ENCODE data around the gene SYNGR1. TPM values are rescaled to one million over a fixed set of nuclear protein-coding genes. Genes with fewer than 3 reads are reported as not detected.
A peak's percentile ranks its signal among the peaks of the same experiment; 100 is the strongest.

The SYNGR1 gene
- total and polyA plus RNA-seq, 12 donors = 29.8 to 85.8 (median 41.6) TPM

GRCh38 chr22:39426380-39427043 lies 76.7 kb downstream of the SYNGR1 start:
- Histone ChIP-seq H3K27ac (no peak overlapping the region), H3K9me3 (no peaks in the 10 kb centered on the region), H3K36me3 (peaks cover 4 to 97% (median 55%) of the 10 kb centered on the region in 9 donors), H3K4me1 (peaks cover 6 to 22% (median 14%) of the 10 kb centered on the region in 9 donors), H3K27me3 (no peaks in the 10 kb centered on the region), H3K4me3 (no peak overlapping the region)
- ATAC-seq (no peak), DNase-seq (no peak)
- intact Hi-C loops (cut with DNase I) = no loop called here
- WGBS, 2 donors = 95 to 96% methylated on average over 20 of the region's 20 CpGs
- TF ChIP-seq, protein P1, sequence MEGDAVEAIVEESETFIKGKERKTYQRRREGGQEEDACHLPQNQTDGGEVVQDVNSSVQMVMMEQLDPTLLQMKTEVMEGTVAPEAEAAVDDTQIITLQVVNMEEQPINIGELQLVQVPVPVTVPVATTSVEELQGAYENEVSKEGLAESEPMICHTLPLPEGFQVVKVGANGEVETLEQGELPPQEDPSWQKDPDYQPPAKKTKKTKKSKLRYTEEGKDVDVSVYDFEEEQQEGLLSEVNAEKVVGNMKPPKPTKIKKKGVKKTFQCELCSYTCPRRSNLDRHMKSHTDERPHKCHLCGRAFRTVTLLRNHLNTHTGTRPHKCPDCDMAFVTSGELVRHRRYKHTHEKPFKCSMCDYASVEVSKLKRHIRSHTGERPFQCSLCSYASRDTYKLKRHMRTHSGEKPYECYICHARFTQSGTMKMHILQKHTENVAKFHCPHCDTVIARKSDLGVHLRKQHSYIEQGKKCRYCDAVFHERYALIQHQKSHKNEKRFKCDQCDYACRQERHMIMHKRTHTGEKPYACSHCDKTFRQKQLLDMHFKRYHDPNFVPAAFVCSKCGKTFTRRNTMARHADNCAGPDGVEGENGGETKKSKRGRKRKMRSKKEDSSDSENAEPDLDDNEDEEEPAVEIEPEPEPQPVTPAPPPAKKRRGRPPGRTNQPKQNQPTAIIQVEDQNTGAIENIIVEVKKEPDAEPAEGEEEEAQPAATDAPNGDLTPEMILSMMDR (IDR thresholded peaks at IDR 0.05) = no peak

- no peak for ATAC-seq
- DNase-seq = no peak
- H3K4me1 ChIP-seq = peaks cover 13 to 36% (median 27%) of the 10 kb centered on the region in 9 donors
Measured at GRCh38 chr22:39427751-39428596, 78.2 kb downstream of the SYNGR1 start.

GRCh38 chr22:39428597-39429071 lies 78.8 kb downstream of the SYNGR1 start:
- H3K4me1 ChIP-seq = peaks cover 13 to 36% (median 27%) of the 10 kb centered on the region in 9 donors
- 77 to 87% methylated on average over 10 of the region's 10 CpGs for WGBS, 2 donors
- TF ChIP-seq, protein P1 (IDR thresholded peaks at IDR 0.05) = no peak
- H3K27me3 ChIP-seq = no peaks in the 10 kb centered on the region
- intact Hi-C loops (cut with DNase I) = no loop called here
- ATAC-seq = no peak
- no peak overlapping the region for H3K27ac ChIP-seq
- no peaks in the 10 kb centered on the region for H3K9me3 ChIP-seq
- H3K4me3 ChIP-seq = no peak overlapping the region
- DNase-seq = no peak
- H3K36me3 ChIP-seq = peaks cover 4 to 88% (median 41%) of the 10 kb centered on the region in 9 donors

More at GRCh38 chr22:39427751-39428596, 78.2 kb downstream of the SYNGR1 start:
- TF ChIP-seq, protein P1 (IDR thresholded peaks at IDR 0.05) = no peak
- no peaks in the 10 kb centered on the region for H3K9me3 ChIP-seq
- intact Hi-C loops (cut with DNase I) = no loop called here
- H3K27ac ChIP-seq = no peak overlapping the region
- H3K27me3 ChIP-seq = no peaks in the 10 kb centered on the region
- H3K36me3 ChIP-seq = peaks cover 4 to 90% (median 41%) of the 10 kb centered on the region in 9 donors
- WGBS, 2 donors = 85% methylated on average over 13 of the region's 13 CpGs
- no peak overlapping the region for H3K4me3 ChIP-seq

DNA sequence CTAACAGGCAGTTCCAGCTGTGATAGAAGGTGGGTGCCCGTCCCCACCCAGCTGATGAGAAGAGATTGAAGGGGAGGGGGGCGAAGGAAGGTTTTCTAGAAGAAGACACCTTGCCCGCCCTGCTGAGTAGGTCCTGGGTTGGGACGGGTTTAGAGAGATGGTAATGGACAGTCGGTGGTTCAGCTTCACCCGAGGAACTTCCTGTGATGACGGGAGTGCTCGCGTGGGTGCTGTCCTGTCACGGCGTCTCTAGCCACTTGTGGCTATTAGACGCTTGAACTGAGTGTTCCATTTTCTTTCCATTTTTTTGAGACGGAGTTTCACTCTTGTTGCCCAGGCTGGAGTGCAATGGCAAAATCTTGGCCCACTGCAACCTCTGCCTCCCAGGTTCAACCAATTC lies 79.4 kb downstream of the SYNGR1 start:
- Histone ChIP-seq H3K27ac (peak overlapping the region in 3 of 10 donors; percentile 92 to 95 (median 94)), H3K9me3 (no peaks in the 10 kb centered on the region), H3K27me3 (no peaks in the 10 kb centered on the region), H3K4me1 (peaks cover 13 to 39% (median 27%) of the 10 kb centered on the region in 9 donors), H3K4me3 (no peak overlapping the region), H3K36me3 (peaks cover 4 to 83% (median 39%) of the 10 kb centered on the region in 9 donors)
- DNase-seq (no peak), ATAC-seq (no peak)
- intact Hi-C loops (cut with DNase I) = no loop called here
- TF ChIP-seq, protein P1 (IDR thresholded peaks at IDR 0.05) = no peak
- 91 to 92% methylated on average over 13 of the region's 13 CpGs for WGBS, 2 donors

Data from heart right ventricle (tissue), 16 donors.